Ectodermal cell (in vitro differentiated cells): Measurements from ENCODE around the gene IGF2R.

Source experiments
- H3K27ac ChIP-seq: 2 replicates; pipeline ENCODE4 v1.7.0; 2013; ENCODE audit warnings: mild to moderate bottlenecking, low read depth, low read length; ENCODE audit not compliant: insufficient read depth, poor library complexity, severe bottlenecking
- H3K27me3 ChIP-seq: 2 replicates; pipeline ENCODE4 v1.7.0; 2013; ENCODE audit warnings: mild to moderate bottlenecking, low read length; ENCODE audit not compliant: insufficient read depth, control insufficient read depth, poor library complexity, severe bottlenecking
- H3K36me3 ChIP-seq: one replicate; pipeline ENCODE4 v1.7.0; 2013; ENCODE audit warnings: low read length; ENCODE audit not compliant: control insufficient read depth, insufficient read depth
- H3K4me1 ChIP-seq: one replicate; pipeline ENCODE4 v1.7.0; 2013; ENCODE audit warnings: low read length; ENCODE audit not compliant: control insufficient read depth, insufficient read depth
- H3K4me3 ChIP-seq: 2 replicates; pipeline ENCODE4 v1.7.0; 2013; ENCODE audit warnings: low read depth, low read length, control low read depth; ENCODE audit not compliant: insufficient read depth
- H3K9me3 ChIP-seq: 2 replicates; pipeline ENCODE4 v1.7.0; 2013; ENCODE audit warnings: mild to moderate bottlenecking, low read length, moderate library complexity; ENCODE audit not compliant: control insufficient read depth
- WGBS, 2 experiments: methylation state at CpG; one replicate each; pipeline ENCODE4 v1.1.7; 2013; ENCODE audit warnings: missing lambda C conversion rate in 2 of 2; 5-methylcytosine and 5-hydroxymethylcytosine counted together

The IGF2R gene

DNA sequence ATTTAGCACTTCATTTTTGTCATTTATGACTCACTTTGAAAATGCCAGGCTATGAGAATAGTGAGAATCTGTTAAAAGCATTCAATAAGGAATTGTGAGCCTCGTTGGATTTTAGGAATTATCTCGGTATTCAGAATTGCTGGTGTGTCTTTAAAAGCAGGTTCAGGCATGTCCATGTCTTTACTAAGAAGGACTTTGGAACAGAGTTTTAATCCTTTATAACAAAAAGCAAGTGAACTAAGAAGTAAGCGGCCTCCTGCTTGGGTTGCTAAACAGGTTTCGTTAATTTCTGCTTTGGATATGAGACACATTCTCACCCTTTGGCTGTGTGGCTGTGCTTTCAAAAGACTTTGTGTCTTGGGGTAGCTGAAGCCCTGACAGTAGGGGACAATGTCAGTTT is 74.9 kb downstream of the IGF2R start:
- no peaks in the 10 kb centered on the region for H3K4me1 ChIP-seq
- WGBS, 2 experiments = 91 to 94% methylated on average over 4 of the region's 4 CpGs
- H3K9me3 ChIP-seq = no peaks in the 10 kb centered on the region
- peaks cover 63% of the 10 kb centered on the region for H3K36me3 ChIP-seq
- H3K27ac ChIP-seq = no peak overlapping the region
- H3K27me3 ChIP-seq = no peaks in the 10 kb centered on the region
- no peak overlapping the region for H3K4me3 ChIP-seq

DNA sequence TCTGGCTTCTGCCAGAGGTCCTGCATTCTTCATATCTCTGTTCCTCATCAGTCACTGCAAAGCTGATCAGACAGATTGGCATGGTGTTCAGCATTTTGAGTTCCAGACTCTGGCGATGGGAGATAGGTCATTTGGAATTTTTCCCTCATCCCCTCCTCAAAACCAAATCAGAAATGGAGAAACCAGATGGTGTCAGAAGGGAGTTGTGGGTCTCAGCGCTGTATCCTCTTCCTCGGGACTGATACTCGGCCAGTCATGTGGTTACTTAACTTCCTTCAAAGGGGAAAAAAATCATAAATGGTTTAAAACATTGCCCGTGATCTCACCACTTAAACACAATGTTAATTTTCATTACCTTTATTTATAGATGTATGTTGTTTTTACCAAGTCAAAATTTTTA is 75.8 kb downstream of the IGF2R start:
- H3K27ac ChIP-seq = no peak overlapping the region
- no peak overlapping the region for H3K4me3 ChIP-seq
- WGBS, 2 experiments = 91 to 93% methylated on average over 3 to 4 of the region's 5 CpGs
- no peaks in the 10 kb centered on the region for H3K9me3 ChIP-seq
- no peaks in the 10 kb centered on the region for H3K4me1 ChIP-seq
- no peaks in the 10 kb centered on the region for H3K27me3 ChIP-seq
- peaks cover 71% of the 10 kb centered on the region for H3K36me3 ChIP-seq

DNA sequence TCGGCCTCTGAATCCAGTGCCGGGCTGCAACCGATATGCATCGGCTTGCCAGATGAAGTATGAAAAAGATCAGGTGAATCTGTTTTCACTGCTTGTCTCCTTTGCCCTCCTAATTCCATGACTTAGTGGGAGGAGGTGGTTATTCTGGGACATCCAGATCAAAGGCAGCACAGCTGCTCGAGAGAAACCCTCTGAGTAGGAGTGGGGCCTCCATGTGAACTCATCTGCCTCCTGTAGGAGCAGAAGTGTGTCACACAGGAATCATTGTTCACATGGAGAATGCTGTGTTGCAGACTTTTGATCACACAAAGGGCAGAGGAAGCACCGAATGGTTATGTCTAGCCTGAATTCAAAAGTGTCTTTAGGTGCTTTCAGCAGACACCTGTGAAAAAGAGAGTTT is 79.6 kb downstream of the IGF2R start:
- no peaks in the 10 kb centered on the region for H3K4me1 ChIP-seq
- peaks cover 61% of the 10 kb centered on the region for H3K36me3 ChIP-seq
- WGBS, 2 experiments = 92 to 93% methylated on average over 6 of the region's 6 CpGs
- H3K4me3 ChIP-seq = no peak overlapping the region
- H3K9me3 ChIP-seq = no peaks in the 10 kb centered on the region
- no peaks in the 10 kb centered on the region for H3K27me3 ChIP-seq
- no peak overlapping the region for H3K27ac ChIP-seq

- Histone ChIP-seq H3K36me3 (peaks cover 61% of the 10 kb centered on the region), H3K9me3 (no peaks in the 10 kb centered on the region), H3K27ac (no peak overlapping the region), H3K4me3 (no peak overlapping the region), H3K27me3 (no peaks in the 10 kb centered on the region), H3K4me1 (no peaks in the 10 kb centered on the region)
- 95 to 98% methylated on average over 9 of the region's 9 CpGs for WGBS, 2 experiments
Measured at GRCh38 chr6:160049346-160049745, 80.5 kb downstream of the IGF2R start.

DNA sequence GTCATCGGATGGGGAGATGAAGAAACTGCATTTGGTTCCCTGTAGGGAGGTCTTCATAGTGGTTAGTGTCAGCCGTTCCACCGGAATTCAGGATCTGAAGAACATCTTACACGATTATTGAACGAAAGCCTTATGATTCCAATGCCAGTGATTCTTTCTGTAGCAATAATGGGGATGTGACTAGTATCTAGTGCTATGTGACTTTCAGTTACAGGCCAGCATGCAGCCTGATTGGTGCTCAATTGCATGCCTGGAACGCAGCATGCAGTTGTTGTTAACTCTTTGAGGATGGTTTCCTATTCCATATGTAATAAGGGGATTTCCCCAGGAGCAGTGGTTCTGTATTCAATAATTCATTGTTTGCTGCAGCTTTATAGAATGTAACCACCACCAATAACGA is 81.1 kb downstream of the IGF2R start:
- Histone ChIP-seq H3K4me3 (no peak overlapping the region), H3K27ac (no peak overlapping the region), H3K9me3 (no peaks in the 10 kb centered on the region), H3K4me1 (no peaks in the 10 kb centered on the region), H3K36me3 (peaks cover 56% of the 10 kb centered on the region), H3K27me3 (no peaks in the 10 kb centered on the region)
- WGBS, 2 experiments = 95 to 96% methylated on average over 7 of the region's 7 CpGs

GRCh38 chr6:160051390-160051789 is 82.5 kb downstream of the IGF2R start:
- Histone ChIP-seq H3K36me3 (peaks cover 45% of the 10 kb centered on the region), H3K4me1 (no peaks in the 10 kb centered on the region), H3K9me3 (no peaks in the 10 kb centered on the region), H3K4me3 (no peak overlapping the region), H3K27me3 (no peaks in the 10 kb centered on the region), H3K27ac (no peak overlapping the region)
- WGBS, 2 experiments = 94 to 98% methylated on average over 2 of the region's 2 CpGs

DNA sequence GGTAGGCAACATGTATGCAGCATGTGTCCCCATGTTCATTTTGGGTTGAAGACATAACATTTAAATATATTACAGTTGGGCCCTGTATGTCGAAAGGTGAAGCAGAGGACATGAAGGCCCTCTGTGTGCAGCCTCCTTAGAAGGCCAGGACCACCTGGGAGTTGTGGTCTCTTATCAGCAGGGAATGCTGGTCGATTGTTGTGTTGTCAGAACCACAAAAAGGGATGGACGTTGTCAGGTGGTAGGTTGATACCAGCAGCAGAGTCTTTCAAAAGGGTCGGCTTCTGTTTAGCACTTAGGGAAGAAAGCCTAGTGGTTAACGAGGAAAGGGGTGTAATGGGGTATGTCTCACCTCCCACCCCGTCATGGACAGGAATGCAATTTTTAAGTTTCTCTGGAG is 85.4 kb downstream of the IGF2R start:
- Histone ChIP-seq H3K27me3 (no peaks in the 10 kb centered on the region), H3K27ac (no peak overlapping the region), H3K4me3 (no peak overlapping the region), H3K36me3 (peaks cover 34% of the 10 kb centered on the region), H3K4me1 (no peaks in the 10 kb centered on the region), H3K9me3 (no peaks in the 10 kb centered on the region)
- WGBS, 2 experiments = 94 to 95% methylated on average over 6 of the region's 6 CpGs

- Histone ChIP-seq H3K4me1 (no peaks in the 10 kb centered on the region), H3K36me3 (peaks cover 34% of the 10 kb centered on the region), H3K4me3 (no peak overlapping the region), H3K27me3 (no peaks in the 10 kb centered on the region), H3K27ac (no peak overlapping the region), H3K9me3 (no peaks in the 10 kb centered on the region)
- WGBS, 2 experiments = 95 to 96% methylated on average over 7 of the region's 7 CpGs
Measured at GRCh38 chr6:160054913-160055312, 86.0 kb downstream of the IGF2R start.

DNA sequence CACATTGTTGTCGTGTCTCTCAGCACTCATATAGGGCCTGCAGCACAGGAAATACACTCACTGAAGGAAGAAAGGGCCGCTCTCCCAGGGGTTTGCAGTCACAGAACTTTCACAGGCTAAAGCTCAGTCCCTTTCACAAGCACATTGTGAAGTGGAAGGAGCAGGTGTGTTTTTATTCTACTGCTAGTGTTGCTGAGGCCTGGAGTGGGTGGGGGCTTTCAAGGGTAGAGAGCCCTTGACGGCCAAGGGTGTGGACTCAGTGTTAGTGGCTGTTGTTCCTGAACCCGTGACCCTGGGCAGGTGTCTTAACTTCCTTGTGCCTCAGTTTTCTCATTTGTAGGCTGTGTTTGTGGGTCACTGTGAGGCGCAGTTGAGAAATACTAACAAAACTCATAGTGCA is 86.5 kb downstream of the IGF2R start:
- Histone ChIP-seq H3K36me3 (peaks cover 33% of the 10 kb centered on the region), H3K4me1 (no peaks in the 10 kb centered on the region), H3K9me3 (no peaks in the 10 kb centered on the region), H3K27me3 (no peaks in the 10 kb centered on the region), H3K4me3 (no peak overlapping the region), H3K27ac (no peak overlapping the region)
- 94 to 95% methylated on average over 5 of the region's 5 CpGs for WGBS, 2 experiments

GRCh38 chr6:160055813-160056212 is 86.9 kb downstream of the IGF2R start:
- H3K27me3 ChIP-seq = no peaks in the 10 kb centered on the region
- H3K4me1 ChIP-seq = no peaks in the 10 kb centered on the region
- WGBS, 2 experiments = 92 to 94% methylated on average over 6 of the region's 6 CpGs
- no peak overlapping the region for H3K4me3 ChIP-seq
- H3K36me3 ChIP-seq = peaks cover 33% of the 10 kb centered on the region
- H3K9me3 ChIP-seq = no peaks in the 10 kb centered on the region
- H3K27ac ChIP-seq = no peak overlapping the region

GRCh38 chr6:160057080-160057479 is 88.2 kb downstream of the IGF2R start:
- Histone ChIP-seq H3K27me3 (no peaks in the 10 kb centered on the region), H3K4me3 (no peak overlapping the region), H3K36me3 (peaks cover 43% of the 10 kb centered on the region), H3K27ac (no peak overlapping the region), H3K9me3 (no peaks in the 10 kb centered on the region), H3K4me1 (no peaks in the 10 kb centered on the region)
- 92 to 98% methylated on average over 6 of the region's 6 CpGs for WGBS, 2 experiments
